ENCODE measurements around the gene CARD14. TPM values are rescaled to one million over a fixed set of nuclear protein-coding genes. Genes with fewer than 3 reads are reported as not detected.
A peak's percentile ranks its signal among the peaks of the same experiment; 100 is the strongest.

Gene CARD14
- total and polyA plus RNA-seq, 10 donors, result 0.63 to 4.8 (median 1.3) TPM

DNA sequence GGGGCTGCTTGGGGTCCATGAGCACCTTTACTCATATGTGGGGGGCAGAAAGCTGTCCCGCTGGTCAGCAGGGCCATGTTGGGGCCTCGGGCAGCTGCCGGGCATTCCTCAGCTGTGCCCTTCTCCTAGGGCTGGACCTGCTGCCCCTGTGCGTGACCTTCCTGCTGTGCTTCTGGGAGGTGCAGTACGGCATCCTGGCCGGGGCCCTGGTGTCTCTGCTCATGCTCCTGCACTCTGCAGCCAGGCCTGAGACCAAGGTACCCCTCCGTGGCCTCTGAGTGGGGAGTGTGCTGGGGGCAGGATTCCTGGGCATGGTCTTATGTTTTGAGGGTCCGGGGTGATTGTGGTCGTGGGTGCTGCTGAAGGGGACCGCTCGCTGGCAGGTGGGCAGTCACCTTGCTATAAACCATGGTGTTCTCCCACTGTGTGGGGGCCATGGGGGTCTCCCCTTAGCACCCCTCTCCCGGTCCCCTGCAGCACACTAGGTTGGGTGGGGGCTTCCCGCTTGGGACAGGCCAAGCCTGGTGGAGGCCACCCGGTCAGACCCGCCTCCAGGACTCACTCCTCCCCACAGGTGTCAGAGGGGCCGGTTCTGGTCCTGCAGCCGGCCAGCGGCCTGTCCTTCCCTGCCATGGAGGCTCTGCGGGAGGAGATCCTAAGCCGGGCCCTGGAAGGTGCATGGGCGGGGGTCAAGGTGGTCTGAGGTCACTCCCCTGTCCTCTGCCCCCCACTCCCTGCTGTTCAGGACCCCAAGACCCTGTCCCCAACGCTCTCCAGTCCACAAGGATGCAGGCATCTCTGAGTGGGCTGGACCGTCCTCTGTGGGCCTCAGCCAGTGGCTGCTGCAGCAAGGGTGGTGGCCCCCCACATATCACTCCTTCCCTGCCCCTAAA, 78.4 kb downstream of the CARD14 start:
- no peak overlapping the region for H3K27ac ChIP-seq
- no peaks in the 10 kb centered on the region for H3K9me3 ChIP-seq
- no peak overlapping the region for H3K4me3 ChIP-seq
- peaks cover 0 to 9% (median 7%) of the 10 kb centered on the region in 6 donors for H3K4me1 ChIP-seq
- peak; percentile 68 for DNase-seq
- intact Hi-C loops (cut with DNase I; ENCODE audit: low total_unique reads), result no loop called here
- TF ChIP-seq POLR2A (IDR thresholded peaks at IDR 0.05) (no peak), POLR2AphosphoS5 (IDR thresholded peaks at IDR 0.05) (no peak)
- TF ChIP-seq, protein P1, sequence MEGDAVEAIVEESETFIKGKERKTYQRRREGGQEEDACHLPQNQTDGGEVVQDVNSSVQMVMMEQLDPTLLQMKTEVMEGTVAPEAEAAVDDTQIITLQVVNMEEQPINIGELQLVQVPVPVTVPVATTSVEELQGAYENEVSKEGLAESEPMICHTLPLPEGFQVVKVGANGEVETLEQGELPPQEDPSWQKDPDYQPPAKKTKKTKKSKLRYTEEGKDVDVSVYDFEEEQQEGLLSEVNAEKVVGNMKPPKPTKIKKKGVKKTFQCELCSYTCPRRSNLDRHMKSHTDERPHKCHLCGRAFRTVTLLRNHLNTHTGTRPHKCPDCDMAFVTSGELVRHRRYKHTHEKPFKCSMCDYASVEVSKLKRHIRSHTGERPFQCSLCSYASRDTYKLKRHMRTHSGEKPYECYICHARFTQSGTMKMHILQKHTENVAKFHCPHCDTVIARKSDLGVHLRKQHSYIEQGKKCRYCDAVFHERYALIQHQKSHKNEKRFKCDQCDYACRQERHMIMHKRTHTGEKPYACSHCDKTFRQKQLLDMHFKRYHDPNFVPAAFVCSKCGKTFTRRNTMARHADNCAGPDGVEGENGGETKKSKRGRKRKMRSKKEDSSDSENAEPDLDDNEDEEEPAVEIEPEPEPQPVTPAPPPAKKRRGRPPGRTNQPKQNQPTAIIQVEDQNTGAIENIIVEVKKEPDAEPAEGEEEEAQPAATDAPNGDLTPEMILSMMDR (IDR thresholded peaks at IDR 0.05 in 8 of 11, conservative IDR thresholded peaks at IDR 0.05 in 3 of 11), result no peak
- no peaks in the 10 kb centered on the region for H3K27me3 ChIP-seq (replicated peaks in 1 of 7)
- peaks cover 2 to 86% (median 23%) of the 10 kb centered on the region in 6 donors for H3K36me3 ChIP-seq
- WGBS, 5 donors, result 93 to 100% (median 94%) methylated on average over 2 to 23 of the region's 23 CpGs

DNA sequence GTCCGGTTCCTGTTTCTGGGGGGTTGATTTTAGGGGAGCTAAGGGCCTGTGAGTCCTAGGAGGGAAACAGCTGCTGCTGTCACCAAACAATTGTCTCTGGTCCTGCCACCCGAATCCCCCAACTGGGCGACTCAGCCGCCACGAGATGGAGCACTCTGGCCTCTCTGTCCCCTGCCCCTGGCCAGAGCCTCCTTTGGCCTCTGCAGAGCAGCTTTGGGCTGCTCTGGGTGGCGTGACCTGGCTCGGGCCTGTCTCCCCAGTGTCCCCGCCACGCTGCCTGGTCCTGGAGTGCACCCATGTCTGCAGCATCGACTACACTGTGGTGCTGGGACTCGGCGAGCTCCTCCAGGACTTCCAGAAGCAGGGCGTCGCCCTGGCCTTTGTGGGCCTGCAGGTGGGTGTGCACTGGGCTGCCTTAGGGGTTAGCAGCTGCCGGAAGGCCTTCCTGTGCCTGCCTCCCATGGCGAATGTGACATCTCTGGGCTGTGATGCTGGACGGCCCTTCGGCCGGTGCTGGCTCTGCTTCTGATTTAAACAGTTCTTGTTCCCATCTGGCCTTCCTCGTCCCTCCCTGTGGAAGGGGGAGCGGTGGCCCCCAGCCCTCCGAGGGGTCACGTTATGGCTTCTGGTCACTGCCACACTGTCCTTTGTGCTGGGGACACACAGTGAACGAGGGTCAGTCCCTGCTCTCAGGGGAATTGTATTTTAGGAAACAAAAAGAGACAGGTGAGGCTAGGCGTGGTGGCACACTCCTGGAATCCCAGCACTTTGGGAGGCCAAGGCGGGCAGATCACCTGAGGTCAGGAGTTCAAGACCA, 79.3 kb downstream of the CARD14 start:
- intact Hi-C loops (cut with DNase I; ENCODE audit: low total_unique reads), result no loop called here
- Histone ChIP-seq H3K4me3 (no peak overlapping the region), H3K9me3 (no peaks in the 10 kb centered on the region), H3K4me1 (peaks cover 0 to 17% (median 14%) of the 10 kb centered on the region in 6 donors), H3K27me3 (replicated peaks in 1 of 7) (no peaks in the 10 kb centered on the region), H3K27ac (no peak overlapping the region), H3K36me3 (peaks cover 2 to 85% (median 23%) of the 10 kb centered on the region in 6 donors)
- TF ChIP-seq, protein P1 (IDR thresholded peaks at IDR 0.05 in 8 of 11, conservative IDR thresholded peaks at IDR 0.05 in 3 of 11), result no peak
- peak in 1 of 3 donors; percentile 9 for TF ChIP-seq POLR2AphosphoS5 (IDR thresholded peaks at IDR 0.05)
- no peak for TF ChIP-seq POLR2A (IDR thresholded peaks at IDR 0.05)
- peak; percentile 63 for DNase-seq
- 80 to 91% (median 90%) methylated on average over 16 to 26 of the region's 26 CpGs for WGBS, 5 donors

DNA sequence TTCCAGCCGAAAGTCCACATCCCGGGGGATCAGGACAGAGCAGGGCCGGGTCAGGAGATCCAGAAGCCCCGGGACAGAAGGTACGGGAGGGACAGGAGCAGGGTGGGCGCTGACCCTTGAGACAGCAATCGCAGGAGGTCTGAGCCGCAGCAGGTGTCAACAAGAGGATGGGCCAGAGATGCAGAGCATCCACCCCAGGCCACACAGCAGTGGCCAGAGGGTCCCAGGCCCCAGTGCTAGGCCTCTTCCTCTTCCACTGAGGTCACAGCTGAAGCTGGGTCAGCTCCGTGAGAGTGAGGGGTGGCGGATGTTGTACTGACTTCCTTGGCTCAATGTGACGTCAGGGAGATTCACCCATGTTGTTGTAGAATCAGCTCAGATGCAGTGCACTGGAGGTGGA, 82.1 kb downstream of the CARD14 start:
- TF ChIP-seq, protein P1 (IDR thresholded peaks at IDR 0.05 in 8 of 11, conservative IDR thresholded peaks at IDR 0.05 in 3 of 11), result no peak
- peak in 1 of 3 donors; percentile 11 for TF ChIP-seq POLR2AphosphoS5 (IDR thresholded peaks at IDR 0.05)
- no peak for TF ChIP-seq POLR2A (IDR thresholded peaks at IDR 0.05)
- Histone ChIP-seq H3K9me3 (no peaks in the 10 kb centered on the region), H3K27me3 (replicated peaks in 1 of 7) (no peaks in the 10 kb centered on the region), H3K4me3 (no peak overlapping the region), H3K36me3 (peaks cover 0 to 56% (median 5%) of the 10 kb centered on the region in 6 donors), H3K27ac (peak overlapping the region in 1 of 8 donors; percentile 31), H3K4me1 (peaks cover 4 to 40% (median 33%) of the 10 kb centered on the region in 6 donors)
- no peak for DNase-seq
- intact Hi-C loops (cut with DNase I; ENCODE audit: low total_unique reads), result loop anchor here (5.0 kb wide), 1 partner anchor 55 kb away; no protein-coding TSS in a partner anchor
- 85 to 93% (median 91%) methylated on average over 10 to 11 of the region's 11 CpGs for WGBS, 5 donors
